ENCODE data around the gene GAD2.

GAD2 gene

DNA sequence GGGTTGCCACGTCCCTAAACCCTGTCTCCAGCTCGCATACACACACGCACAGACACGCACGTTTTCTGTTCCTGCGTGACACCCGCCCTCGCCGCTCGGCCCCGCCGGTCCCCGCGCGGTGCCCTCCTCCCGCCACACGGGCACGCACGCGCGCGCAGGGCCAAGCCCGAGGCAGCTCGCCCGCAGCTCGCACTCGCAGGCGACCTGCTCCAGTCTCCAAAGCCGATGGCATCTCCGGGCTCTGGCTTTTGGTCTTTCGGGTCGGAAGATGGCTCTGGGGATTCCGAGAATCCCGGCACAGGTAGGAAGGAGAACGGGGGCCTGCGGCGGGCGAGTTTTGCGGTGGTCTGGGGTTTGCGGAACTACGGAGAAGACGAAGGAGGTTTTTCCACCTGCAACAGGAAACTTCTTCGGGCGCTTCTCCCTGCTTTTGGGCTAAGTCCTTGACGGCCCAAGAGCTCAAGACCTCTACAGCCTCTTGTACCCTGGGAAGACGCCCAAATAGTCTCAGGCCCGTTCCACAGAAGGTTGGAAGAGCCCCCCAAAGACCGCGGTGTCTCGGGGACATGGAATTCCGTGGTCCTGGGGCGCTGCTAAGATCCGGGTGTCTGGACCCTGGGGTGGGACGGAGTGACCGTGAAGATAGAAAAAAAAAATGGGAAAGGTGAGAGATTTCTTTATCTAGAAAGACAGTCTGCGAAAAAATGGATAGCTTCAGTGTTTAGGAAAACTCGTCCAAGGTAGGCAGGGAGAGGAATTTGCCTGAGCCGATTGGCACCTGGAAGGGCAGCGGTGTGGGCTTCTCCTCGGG, at the start of gene GAD2:
Gene GAD2, plus strand, starts transcription at position 190 of the 811 bp plus-strand sequence. Its CDS starts 36 bp downstream, at position 226.
- DNase-seq (ENCODE audit: low read depth in 2 of 2), result no peak

GRCh38 chr10:26169466-26169865, 47.1 kb upstream of the GAD2 start:
- no peak for DNase-seq (ENCODE audit: low read depth in 2 of 2)

DNA sequence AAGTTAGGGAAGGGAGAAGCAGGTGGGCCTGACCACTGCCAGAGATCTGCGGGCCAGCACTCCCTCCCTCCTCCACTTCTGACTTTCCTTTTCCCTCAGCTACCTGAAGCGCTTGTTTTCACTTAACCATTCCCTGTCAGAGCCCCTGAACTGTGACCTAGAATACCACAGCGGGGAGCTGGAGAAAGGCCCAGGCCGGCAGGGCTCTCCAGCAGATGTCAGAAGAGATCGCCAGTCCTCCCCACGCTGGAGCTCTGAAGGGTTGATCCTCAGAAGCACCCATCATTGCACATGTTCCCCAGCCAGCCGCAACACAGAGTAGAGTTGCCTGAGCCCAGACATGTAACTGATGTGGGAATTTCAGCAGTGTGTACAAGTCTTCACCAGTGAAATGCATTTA, 44.4 kb upstream of the GAD2 start:
- no peak for DNase-seq (ENCODE audit: low read depth in 2 of 2)

DNA sequence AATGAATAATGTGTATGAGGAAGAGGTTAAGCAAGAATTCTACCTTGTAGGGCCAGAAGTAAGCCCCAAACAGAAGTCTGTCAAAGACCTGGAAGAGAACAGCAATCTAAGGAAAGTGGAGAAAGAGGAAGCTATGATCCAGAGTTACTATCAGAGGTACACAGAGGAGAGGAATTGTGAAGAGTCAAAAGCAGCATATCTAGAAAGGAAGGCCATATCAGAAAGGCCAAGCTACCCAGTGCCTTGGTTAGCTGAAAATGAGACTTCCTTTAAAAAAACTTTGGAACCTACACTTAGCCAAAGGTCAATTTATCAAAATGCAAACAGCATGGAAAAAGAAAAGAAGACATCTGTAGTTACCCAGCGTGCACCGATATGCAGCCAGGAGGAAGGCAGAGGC, 42.7 kb upstream of the GAD2 start:
- no peak for DNase-seq (ENCODE audit: low read depth in 2 of 2)

- no peak for DNase-seq (ENCODE audit: low read depth in 2 of 2)
These were observed 39.2 kb upstream of the GAD2 start for GRCh38 chr10:26177341-26177740.

- no peak for DNase-seq (ENCODE audit: low read depth in 2 of 2)
These were observed 22.3 kb upstream of the GAD2 start for GRCh38 chr10:26194275-26194674.

GRCh38 chr10:26197248-26197647, 19.3 kb upstream of the GAD2 start:
- no peak for DNase-seq (ENCODE audit: low read depth in 2 of 2)

DNA sequence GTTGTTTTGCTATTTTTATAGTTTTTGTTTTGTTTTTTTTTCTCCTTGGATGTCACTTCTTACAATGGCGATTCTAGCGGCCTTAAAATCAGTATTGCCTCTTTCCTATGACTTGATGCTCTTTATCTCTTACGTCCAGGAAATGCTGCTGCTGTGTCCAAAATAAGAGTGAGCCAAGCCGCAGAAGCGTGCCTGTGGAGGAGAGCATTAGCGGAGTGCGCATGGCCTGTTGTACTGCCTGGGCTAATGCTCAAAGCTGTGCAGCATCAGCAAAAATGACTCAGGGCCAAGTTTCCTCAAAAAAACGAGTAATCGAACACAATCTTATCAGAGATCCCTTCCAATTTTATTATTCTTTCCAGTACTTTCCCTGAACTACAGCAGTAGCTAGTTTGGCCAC, 18.5 kb upstream of the GAD2 start:
- no peak for DNase-seq (ENCODE audit: low read depth in 2 of 2)

GRCh38 chr10:26199841-26200240, 16.7 kb upstream of the GAD2 start:
- no peak for DNase-seq (ENCODE audit: low read depth in 2 of 2)

- no peak for DNase-seq (ENCODE audit: low read depth in 2 of 2)
These were observed 11.4 kb upstream of the GAD2 start for GRCh38 chr10:26205223-26205622.

GRCh38 chr10:26211781-26212444, 4.7 kb upstream of the GAD2 start:
- no peak for DNase-seq (ENCODE audit: low read depth in 2 of 2)

- DNase-seq (ENCODE audit: low read depth in 2 of 2), result no peak
These were observed 4.1 kb upstream of the GAD2 start for GRCh38 chr10:26212511-26212910.

- no peak for DNase-seq (ENCODE audit: low read depth in 2 of 2)
These were observed 3.3 kb upstream of the GAD2 start for GRCh38 chr10:26213157-26213800.

DNA sequence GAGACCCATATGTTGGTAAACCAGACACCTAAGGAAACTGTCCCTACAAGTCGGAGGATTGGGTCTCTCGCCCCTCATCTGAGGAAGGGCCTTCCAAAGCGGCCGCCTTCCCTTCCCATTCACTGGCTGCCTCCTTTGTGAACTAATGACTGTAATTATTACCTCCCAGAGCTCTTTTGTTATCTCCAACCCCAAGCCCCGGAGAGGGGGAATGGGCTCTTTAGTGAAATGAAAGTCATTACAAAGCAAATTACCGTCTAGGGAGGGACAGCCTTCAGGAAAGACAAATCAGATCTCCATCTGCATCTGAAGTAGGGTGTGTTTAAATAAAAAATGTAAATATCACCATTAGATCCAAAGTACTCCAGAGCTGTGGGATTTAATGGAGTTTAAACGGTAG, 2.6 kb upstream of the GAD2 start:
- no peak for DNase-seq (ENCODE audit: low read depth in 2 of 2)

GRCh38 chr10:26214551-26215395, 1.8 kb upstream of the GAD2 start:
- DNase-seq (ENCODE audit: low read depth in 2 of 2), result no peak

DNA sequence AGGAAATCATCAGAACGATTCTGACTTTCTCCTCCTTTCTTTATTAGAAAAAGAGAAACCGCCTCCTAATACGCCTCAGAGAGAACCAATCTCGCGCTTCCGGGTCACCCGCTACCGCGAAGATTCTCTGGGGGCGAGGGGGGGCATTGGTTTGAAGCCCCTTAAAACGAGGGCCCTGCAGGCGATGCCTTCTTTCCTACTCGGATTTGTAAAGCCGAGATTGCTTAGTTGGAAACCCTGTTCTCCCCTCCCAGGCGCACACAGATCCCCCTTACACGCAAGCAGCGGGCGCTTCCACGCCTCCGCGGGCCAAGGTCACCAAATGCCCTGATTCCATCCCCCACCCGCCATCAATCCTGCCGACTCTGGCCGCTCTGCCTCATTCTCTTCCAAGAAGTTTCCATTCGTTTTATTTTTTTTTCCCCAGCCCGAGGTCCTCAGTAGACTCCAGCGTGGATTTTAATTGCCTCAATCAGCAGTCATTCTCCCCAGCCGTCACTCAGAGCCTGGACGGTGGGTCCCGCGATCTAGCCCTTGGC, 1.1 kb upstream of the GAD2 start:
- no peak for DNase-seq (ENCODE audit: low read depth in 2 of 2)

GRCh38 chr10:26215935-26216584, 514 bp upstream of the GAD2 start:
- no peak for DNase-seq (ENCODE audit: low read depth in 2 of 2)

GRCh38 chr10:26217396-26218086, 967 bp downstream of the GAD2 start:
- DNase-seq (ENCODE audit: low read depth in 2 of 2), result no peak

DNA sequence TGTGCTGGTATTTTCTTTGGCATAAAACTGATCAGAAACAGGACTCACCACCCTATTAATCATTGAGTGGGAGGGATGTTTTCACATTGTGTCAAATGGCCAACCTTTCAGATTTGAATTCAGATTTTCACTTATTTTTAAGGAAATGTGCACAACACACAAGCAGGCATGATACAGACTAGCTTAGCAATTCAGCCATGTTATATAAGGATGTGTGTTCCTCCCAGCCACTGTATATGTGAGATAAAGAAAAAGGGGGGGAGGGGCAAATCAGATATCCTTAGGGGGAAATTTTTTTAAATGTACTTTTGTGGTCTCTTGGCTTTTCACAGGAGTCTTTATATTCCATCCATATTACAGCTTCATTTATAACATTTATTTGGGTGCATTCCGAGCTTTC, 3.1 kb downstream of the GAD2 start:
- DNase-seq (ENCODE audit: low read depth in 2 of 2), result no peak

GRCh38 chr10:26220901-26221300, 4.3 kb downstream of the GAD2 start:
- no peak for DNase-seq (ENCODE audit: low read depth in 2 of 2)

DNA sequence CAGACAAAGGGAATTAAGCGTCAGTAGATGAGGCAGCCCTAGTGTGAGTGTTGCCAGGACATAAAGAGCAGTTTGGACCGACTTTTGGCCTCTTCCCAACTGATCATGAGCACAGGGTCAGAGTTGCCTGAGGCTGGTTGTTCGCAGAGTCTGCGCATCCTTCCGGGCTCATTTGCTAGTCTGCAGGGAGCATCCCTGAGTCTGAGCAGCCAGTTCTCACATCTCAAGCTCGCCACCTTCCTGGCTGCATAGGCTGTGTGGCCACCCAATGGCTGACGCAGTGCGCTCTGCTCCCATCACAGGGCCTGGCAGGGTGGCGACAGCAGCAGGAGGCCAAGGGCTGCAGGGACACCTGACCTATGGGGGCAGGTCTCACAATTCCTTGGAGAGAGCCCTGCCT, 5.0 kb downstream of the GAD2 start:
- no peak for DNase-seq (ENCODE audit: low read depth in 2 of 2)

Measured in fibroblast of skin of left quadriceps (primary cell).